Mucosa of descending colon (tissue), 3 donors: ENCODE data around the gene ZSWIM4. TPM values are rescaled to one million over a fixed set of nuclear protein-coding genes. Genes with fewer than 3 reads are reported as not detected.
A peak's percentile ranks its signal among the peaks of the same experiment; 100 is the strongest.

Experiments
- ATAC-seq: fragments of 200-7000 bp; cut with Tn5 transposase; one replicate; pipeline ENCODE4 v1.9.1; 2020; ENCODE audit warnings: mild to moderate bottlenecking, moderate library complexity
- DNase-seq, 3 donors: peaks; one replicate each; pipeline ENCODE4 v3.0.0-alpha.2; 2020
- H3K36me3 ChIP-seq: fragments of 200-600 bp; one replicate; pipeline ENCODE4 v1.8.0; 2021; ENCODE audit warnings: low read depth, mild to moderate bottlenecking
- H3K4me1 ChIP-seq: fragments of 200-600 bp; one replicate; pipeline ENCODE4 v1.8.0; 2021; ENCODE audit warnings: low read depth, mild to moderate bottlenecking
- H3K4me3 ChIP-seq: fragments of 200-600 bp; one replicate; pipeline ENCODE4 v1.8.0; 2021; ENCODE audit warnings: mild to moderate bottlenecking
- H3K9me3 ChIP-seq: fragments of 200-600 bp; one replicate; pipeline ENCODE4 v1.8.0; 2021; ENCODE audit warnings: mild to moderate bottlenecking
- intact Hi-C, 2 donors: fragments of 100-400 bp; cut with DNase I in 1 of 2; cut with micrococcal nuclease in 1 of 2; formaldehyde crosslinking; loops; one replicate each; pipeline versions ENCODE4 v1.11.0 to v1.11.1; 2022; cut with DNase I, micrococcal nuclease
- total RNA-seq, 3 donors: library from RNA; stranded (reverse); fragmentation: NEBNext Ultra II Directional in 2 of 3; extraction: Animal tissue kit (Norgen Biotek cat#: 25700) in 2 of 3; gene quantifications; one replicate each; pipeline versions ENCODE4 v1.2.1 to v1.2.4, GENCODE V29; 2021 to 2023
- TF ChIP-seq, protein P1 (sequence below): fragments of 200-600 bp; IDR thresholded peaks from one replicate; pipeline ENCODE4 v1.8.0; 2022; ENCODE audit warnings: antibody characterized with exemption, mild to moderate bottlenecking
- donor health status: DM: no; HTN: no; CAD: no; lungs with moderate emphysema.
- donor health status: DM: no; HTN: no; CAD: no.
- donor health status: DM: no; HTN: yes; CAD: no.

ZSWIM4 gene
- total RNA-seq, 3 donors from 2014 or later: 4.1 to 4.6 (median 4.1) TPM

DNA sequence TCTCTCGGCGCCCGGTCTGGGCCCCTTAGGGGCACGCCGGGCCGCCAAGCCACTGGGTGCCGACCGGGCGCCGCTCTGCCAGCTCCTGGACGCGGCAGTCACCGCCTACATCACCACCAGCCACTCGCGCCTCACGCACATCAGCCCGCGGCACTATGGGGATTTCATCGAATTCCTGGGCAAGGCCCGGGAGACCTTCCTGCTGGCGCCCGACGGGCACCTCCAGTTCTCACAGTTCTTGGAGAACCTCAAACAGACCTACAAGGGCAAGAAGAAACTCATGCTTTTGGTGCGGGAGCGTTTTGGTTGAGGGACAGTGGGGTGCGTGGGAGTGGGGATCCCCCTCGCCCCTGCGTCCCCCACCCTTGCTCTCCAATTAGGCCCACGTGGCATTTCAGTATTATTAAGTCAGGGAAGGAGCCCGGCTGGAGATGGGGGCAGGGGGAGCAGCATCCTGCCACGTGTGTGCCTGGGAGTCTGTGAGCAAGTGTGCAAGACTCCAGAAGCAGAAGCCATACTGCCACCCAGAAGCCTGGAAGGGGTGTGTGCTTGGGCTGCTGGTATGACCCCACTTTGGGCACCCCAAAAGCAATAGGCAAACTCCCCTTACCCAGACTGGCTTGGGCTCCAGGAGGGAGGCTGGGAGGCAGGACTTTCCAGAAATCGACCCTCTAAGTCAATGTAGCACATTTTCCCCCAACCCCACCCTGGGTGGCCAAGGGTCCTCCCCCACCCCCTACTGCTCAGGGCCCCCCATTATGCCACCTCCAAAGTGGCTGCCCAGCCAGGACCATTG lies 35.7 kb downstream of the ZSWIM4 start:
- TF ChIP-seq, protein P1, sequence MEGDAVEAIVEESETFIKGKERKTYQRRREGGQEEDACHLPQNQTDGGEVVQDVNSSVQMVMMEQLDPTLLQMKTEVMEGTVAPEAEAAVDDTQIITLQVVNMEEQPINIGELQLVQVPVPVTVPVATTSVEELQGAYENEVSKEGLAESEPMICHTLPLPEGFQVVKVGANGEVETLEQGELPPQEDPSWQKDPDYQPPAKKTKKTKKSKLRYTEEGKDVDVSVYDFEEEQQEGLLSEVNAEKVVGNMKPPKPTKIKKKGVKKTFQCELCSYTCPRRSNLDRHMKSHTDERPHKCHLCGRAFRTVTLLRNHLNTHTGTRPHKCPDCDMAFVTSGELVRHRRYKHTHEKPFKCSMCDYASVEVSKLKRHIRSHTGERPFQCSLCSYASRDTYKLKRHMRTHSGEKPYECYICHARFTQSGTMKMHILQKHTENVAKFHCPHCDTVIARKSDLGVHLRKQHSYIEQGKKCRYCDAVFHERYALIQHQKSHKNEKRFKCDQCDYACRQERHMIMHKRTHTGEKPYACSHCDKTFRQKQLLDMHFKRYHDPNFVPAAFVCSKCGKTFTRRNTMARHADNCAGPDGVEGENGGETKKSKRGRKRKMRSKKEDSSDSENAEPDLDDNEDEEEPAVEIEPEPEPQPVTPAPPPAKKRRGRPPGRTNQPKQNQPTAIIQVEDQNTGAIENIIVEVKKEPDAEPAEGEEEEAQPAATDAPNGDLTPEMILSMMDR: no peak
- Histone ChIP-seq H3K4me1 (peaks cover 14% of the 10 kb centered on the region), H3K9me3 (no peaks in the 10 kb centered on the region), H3K36me3 (no peaks in the 10 kb centered on the region), H3K4me3 (no peak overlapping the region)
- ATAC-seq: no peak
- peak in 2 of 3 donors; percentile 25 to 54 for DNase-seq
- intact Hi-C loops: no loop called here

DNA sequence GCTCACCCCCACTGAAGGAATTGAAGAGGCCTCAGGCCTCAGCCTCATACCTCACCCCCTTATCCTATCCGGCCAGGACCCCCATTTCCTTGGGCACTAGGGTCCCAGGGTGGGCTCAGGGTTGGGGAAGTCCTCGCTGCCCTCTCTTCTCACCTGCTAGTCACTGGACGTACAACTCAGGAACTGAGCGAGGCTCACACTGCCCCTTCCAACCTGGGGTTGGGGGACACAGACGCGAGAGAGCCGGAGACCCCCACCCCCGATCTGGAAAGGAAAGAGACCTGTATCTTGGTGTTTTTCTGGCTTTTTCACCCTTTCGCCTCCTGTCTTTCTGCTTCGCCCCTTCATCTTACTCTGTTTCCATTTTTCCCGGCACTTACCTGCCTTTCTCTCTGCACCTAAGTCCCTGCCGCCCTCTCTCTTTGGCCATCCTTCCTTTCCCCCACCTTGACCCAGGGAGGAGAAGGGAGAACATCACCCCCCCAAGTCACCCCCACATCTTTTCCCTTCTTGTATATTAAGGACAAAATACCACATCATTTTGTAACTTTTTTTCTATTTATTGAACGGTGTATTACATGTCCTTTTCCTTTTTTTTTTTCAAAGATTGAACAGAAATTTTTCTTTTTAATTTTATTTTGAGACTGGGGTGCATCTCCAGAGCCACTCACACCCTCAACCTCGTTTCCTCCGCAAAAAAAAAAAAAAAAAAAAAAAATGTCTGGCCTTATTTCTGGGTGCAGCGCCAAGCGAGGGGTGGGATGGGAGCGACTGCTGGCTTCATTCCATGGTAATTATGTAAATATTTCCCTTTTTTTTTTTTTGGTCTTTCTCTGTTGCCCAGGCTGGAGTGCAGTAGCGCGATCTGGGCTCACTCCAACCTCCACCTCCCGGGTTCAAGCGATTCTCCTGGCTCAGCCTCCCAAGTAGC lies 36.6 kb downstream of the ZSWIM4 start:
- Histone ChIP-seq H3K4me1 (peaks cover 17% of the 10 kb centered on the region), H3K4me3 (no peak overlapping the region), H3K9me3 (no peaks in the 10 kb centered on the region), H3K36me3 (no peaks in the 10 kb centered on the region)
- TF ChIP-seq, protein P1: no peak
- peak in 1 of 3 donors; percentile 21 for DNase-seq
- ATAC-seq: no peak
- intact Hi-C loops: no loop called here

DNA sequence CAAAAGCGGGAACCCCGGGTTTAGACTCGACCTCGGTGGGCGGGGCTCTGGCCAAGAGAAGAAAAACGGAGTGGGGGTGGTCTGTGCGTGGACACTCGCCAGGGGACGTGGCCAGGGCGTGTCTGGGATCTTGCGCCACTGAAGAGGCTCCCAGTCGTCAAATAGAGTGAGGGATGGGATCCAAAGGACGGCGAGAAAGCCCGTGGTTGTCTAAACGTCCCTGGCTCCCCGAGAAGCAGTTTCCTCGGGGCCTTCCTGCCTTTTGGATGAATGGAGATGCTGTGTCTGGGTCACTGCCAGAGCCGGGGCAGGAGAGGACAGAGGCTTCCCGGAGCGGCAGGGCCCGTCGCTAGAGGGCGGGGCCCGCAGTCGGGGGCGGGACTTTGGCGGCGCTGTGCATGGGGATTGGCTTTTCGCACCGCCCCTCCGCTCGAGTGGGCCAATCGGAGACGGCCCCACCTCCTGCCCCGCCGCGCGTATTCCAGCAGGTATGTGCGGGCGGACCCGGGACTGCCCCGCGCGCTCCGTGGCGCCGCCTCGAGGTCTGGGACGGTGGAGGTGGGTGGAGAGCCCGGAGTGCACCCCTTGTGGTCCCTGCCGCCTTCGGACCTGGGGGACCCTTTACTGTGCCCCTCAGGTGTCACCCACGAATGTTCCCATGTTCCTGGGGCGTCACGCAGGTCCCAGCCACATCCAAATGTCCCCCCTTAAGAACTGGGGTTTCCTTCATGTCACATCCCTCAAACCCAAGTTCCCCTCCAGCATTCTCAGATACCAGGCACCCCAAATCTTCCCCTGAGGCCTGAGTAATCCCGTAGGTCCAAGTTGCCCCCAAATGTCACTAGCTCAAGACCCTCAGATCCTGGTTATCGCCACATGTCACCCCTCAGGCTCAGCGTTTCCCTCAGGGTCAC lies 38.3 kb downstream of the ZSWIM4 start:
- Histone ChIP-seq H3K36me3 (no peaks in the 10 kb centered on the region), H3K4me3 (no peak overlapping the region), H3K4me1 (peaks cover 25% of the 10 kb centered on the region), H3K9me3 (no peaks in the 10 kb centered on the region)
- peak; percentile 89 for ATAC-seq
- intact Hi-C loops: no loop called here
- TF ChIP-seq, protein P1: peak; percentile 55
- DNase-seq: peak; percentile 94 to 99 (median 95)

DNA sequence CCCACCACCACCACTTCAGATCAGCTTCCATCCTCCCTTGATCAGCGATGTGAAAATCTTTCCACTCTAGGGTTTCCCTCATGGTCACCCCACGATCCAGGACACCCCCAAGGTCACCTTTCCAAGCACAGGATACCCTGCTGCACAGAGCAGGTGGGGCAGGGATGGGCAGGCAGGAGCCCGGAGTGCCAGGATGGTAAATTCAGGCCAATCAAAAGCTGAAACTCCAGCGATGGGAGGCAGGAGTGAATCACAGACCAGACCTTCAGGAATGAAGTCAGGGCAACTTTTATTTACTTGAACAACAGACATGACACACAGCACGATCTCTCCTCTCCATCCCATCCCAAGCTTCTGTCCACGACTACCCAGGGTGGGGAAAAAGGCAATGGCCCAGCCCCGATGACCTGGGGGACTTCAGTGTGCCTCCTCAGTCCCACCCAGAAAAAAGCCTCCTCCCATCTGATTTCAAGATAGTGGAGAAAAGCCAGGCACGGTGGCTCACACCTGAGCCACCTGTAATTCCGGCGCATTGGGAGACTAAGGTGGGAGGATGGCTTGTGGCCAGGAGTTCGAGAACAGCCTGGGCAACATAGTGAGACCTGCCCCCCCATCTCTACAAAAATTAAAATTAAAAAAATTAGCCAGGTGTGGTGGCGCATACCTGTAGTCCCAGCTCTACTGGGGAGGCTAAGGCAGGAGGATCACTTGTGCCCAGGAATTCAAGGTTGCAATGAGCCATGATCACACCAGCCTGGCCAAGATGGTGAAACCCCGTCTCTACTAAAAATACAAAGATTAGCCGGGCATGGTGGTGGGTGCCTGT lies 39.2 kb downstream of the ZSWIM4 start:
- DNase-seq (peak in 2 of 3 donors; percentile 14 to 41), ATAC-seq (no peak)
- H3K36me3 ChIP-seq: no peaks in the 10 kb centered on the region
- intact Hi-C loops: no loop called here
- H3K4me3 ChIP-seq: no peak overlapping the region
- TF ChIP-seq, protein P1: no peak
- H3K9me3 ChIP-seq: no peaks in the 10 kb centered on the region
- H3K4me1 ChIP-seq: peaks cover 30% of the 10 kb centered on the region
